ENCODE measurements around the gene NDUFV2. TPM values are rescaled to one million over a fixed set of nuclear protein-coding genes. Genes with fewer than 3 reads are reported as not detected.

The NDUFV2 gene
- total RNA-seq, 1 experiment from 2014 or later: 194 TPM

DNA sequence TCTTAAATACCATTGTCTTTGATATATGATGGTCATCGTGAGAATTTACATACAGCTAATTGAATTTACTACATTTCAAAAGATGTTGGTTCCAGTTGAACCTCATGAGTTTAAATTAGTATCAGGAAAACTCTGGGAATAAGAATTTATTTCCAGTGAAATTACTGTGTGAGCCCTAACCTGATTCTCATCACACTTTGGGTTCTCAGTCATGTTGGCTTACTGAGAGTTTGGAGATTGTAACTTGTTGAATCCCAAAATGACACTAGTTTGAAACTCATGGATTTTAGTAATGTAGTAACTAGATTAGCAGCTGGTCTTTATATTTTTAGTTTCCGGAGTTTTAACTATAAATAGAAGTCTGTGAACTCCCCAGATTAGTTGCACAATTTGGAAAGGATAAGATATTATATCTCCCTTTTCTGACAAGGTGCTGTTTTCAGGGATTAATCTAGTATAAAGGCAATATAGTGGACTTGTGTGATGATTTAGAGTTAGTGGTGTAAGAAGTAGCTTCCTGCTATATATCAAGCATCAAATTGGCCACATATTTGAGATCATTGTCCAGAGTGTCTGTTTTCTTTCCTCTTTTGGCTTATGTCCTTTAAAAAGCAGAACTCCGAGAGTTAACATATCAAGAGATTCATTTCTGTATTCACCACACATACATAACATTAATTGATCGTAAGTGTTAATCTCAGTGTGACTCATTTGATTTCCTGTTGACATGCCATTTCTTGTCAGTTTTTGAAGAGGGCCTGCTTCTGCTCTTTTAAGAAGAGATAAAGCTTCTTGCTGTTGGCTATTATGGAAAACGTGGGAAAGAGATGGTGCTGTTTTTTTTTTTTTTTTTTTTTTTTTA is 15.7 kb downstream of the NDUFV2 start:
- Histone ChIP-seq H3K27me3 (ENCODE audit: insufficient read depth, low read length) (no peaks in the 10 kb centered on the region), H2AFZ (ENCODE audit: low read depth, low read length, poor library complexity, severe bottlenecking) (no peak overlapping the region), H3K9ac (ENCODE audit: low read length) (no peak overlapping the region), H4K20me1 (ENCODE audit: insufficient read depth) (peaks cover 8% of the 10 kb centered on the region), H3K9me3 (ENCODE audit: control insufficient read depth in 1 of 2, insufficient read depth in 1 of 2, low read depth in 1 of 2, low read length in 2 of 2) (no peaks in the 10 kb centered on the region), H3K4me2 (ENCODE audit: low read length) (peak overlapping the region; percentile 71; the same call in 1 of the 2 replicates), H3K79me2 (ENCODE audit: insufficient read depth, low read length) (peaks cover 99% of the 10 kb centered on the region), H3K4me1 (ENCODE audit: control insufficient read depth in 1 of 2, insufficient read depth in 2 of 2, low read length in 2 of 2) (peaks cover 29 to 49% of the 10 kb centered on the region in 2 experiments), H3K27ac (ENCODE audit: low read depth, low read length) (no peak overlapping the region; the same call in 1 of the 2 replicates), H3K4me3 (replicated peaks in 1 of 2; ENCODE audit: low read depth in 1 of 2, low read length in 2 of 2) (no peak overlapping the region), H3K36me3 (ENCODE audit: control insufficient read depth in 1 of 2, insufficient read depth in 2 of 2, low read length in 2 of 2) (peaks cover 24 to 27% of the 10 kb centered on the region in 2 experiments), H3K9me2 (ENCODE audit: insufficient read depth) (no peaks in the 10 kb centered on the region)
- intact Hi-C loops (cut with micrococcal nuclease): loop anchor here (2.0 kb wide), 1 partner anchor 15 kb away; no protein-coding TSS in a partner anchor
- BruUV-seq (replicated peaks): no TSS peak
- TF ChIP-seq, protein P1, sequence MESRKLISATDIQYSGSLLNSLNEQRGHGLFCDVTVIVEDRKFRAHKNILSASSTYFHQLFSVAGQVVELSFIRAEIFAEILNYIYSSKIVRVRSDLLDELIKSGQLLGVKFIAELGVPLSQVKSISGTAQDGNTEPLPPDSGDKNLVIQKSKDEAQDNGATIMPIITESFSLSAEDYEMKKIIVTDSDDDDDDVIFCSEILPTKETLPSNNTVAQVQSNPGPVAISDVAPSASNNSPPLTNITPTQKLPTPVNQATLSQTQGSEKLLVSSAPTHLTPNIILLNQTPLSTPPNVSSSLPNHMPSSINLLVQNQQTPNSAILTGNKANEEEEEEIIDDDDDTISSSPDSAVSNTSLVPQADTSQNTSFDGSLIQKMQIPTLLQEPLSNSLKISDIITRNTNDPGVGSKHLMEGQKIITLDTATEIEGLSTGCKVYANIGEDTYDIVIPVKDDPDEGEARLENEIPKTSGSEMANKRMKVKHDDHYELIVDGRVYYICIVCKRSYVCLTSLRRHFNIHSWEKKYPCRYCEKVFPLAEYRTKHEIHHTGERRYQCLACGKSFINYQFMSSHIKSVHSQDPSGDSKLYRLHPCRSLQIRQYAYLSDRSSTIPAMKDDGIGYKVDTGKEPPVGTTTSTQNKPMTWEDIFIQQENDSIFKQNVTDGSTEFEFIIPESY (IDR thresholded peaks at IDR 0.05; ENCODE audit: extremely low read depth, insufficient replicate concordance, low read length): no peak
- TF ChIP-seq CEBPB (IDR thresholded peaks at IDR 0.05; ENCODE audit: low read depth) (no peak), SRF (IDR thresholded peaks at IDR 0.05; ENCODE audit: low read depth) (no peak)
- TF ChIP-seq, protein P2, sequence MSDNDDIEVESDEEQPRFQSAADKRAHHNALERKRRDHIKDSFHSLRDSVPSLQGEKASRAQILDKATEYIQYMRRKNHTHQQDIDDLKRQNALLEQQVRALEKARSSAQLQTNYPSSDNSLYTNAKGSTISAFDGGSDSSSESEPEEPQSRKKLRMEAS (IDR thresholded peaks at IDR 0.05): no peak
- TF ChIP-seq, protein P3, sequence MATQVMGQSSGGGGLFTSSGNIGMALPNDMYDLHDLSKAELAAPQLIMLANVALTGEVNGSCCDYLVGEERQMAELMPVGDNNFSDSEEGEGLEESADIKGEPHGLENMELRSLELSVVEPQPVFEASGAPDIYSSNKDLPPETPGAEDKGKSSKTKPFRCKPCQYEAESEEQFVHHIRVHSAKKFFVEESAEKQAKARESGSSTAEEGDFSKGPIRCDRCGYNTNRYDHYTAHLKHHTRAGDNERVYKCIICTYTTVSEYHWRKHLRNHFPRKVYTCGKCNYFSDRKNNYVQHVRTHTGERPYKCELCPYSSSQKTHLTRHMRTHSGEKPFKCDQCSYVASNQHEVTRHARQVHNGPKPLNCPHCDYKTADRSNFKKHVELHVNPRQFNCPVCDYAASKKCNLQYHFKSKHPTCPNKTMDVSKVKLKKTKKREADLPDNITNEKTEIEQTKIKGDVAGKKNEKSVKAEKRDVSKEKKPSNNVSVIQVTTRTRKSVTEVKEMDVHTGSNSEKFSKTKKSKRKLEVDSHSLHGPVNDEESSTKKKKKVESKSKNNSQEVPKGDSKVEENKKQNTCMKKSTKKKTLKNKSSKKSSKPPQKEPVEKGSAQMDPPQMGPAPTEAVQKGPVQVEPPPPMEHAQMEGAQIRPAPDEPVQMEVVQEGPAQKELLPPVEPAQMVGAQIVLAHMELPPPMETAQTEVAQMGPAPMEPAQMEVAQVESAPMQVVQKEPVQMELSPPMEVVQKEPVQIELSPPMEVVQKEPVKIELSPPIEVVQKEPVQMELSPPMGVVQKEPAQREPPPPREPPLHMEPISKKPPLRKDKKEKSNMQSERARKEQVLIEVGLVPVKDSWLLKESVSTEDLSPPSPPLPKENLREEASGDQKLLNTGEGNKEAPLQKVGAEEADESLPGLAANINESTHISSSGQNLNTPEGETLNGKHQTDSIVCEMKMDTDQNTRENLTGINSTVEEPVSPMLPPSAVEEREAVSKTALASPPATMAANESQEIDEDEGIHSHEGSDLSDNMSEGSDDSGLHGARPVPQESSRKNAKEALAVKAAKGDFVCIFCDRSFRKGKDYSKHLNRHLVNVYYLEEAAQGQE (IDR thresholded peaks at IDR 0.05; ENCODE audit: low read depth): no peak
- ChIA-PET CTCF (interaction anchor here (0.6 kb wide), 1 partner anchor 8 kb away, joined by 4 read pairs; no protein-coding TSS in a partner anchor), RAD21 (ENCODE audit: low non-redundant PET in 1 of 2, low total read pairs in 2 of 2, uncharacterized antibody in 2 of 2, unreplicated experiment in 2 of 2) (no interaction called here), POLR2A (interaction anchor here (0.7 to 1.2 kb wide), 3 partner anchors 9 to 564 kb away, joined by 3 read pairs; no protein-coding TSS in a partner anchor)
- DNase-seq (ENCODE audit: low read depth, low spot score) (no peak), ATAC-seq (no peak)
